HG03060 (cell line): Measurements from ENCODE around the gene LEFTY1.

Experiments used
- ATAC-seq: cut with Tn5 transposase; IDR thresholded peaks from one replicate; pipeline ENCODE4 v1.9.1; 2021; ENCODE audit warnings: low read depth, moderate number of reproducible peaks; ENCODE audit not compliant: unreplicated experiment

LEFTY1 gene

GRCh38 chr1:225874431-225874830 is 14.5 kb downstream of the LEFTY1 start:
- no peak for ATAC-seq

GRCh38 chr1:225873281-225873850 is 15.6 kb downstream of the LEFTY1 start:
- ATAC-seq, result no peak

GRCh38 chr1:225872075-225872430 is 16.9 kb downstream of the LEFTY1 start:
- no peak for ATAC-seq

- no peak for ATAC-seq
Measured at GRCh38 chr1:225871359-225872074, 17.4 kb downstream of the LEFTY1 start.

- no peak for ATAC-seq
Measured at GRCh38 chr1:225870911-225871310, 18.0 kb downstream of the LEFTY1 start.

GRCh38 chr1:225868631-225869330 is 20.2 kb downstream of the LEFTY1 start:
- ATAC-seq, result no peak

GRCh38 chr1:225866981-225867380 is 22.0 kb downstream of the LEFTY1 start:
- no peak for ATAC-seq

GRCh38 chr1:225866061-225866837 is 22.7 kb downstream of the LEFTY1 start:
- ATAC-seq, result peak; percentile 71

- no peak for ATAC-seq
Measured at GRCh38 chr1:225865514-225865913, 23.4 kb downstream of the LEFTY1 start.

- no peak for ATAC-seq
Measured at GRCh38 chr1:225863167-225863566, 25.8 kb downstream of the LEFTY1 start.

GRCh38 chr1:225862581-225862950 is 26.4 kb downstream of the LEFTY1 start:
- no peak for ATAC-seq

- no peak for ATAC-seq
Measured at GRCh38 chr1:225861834-225862580, 26.9 kb downstream of the LEFTY1 start.

GRCh38 chr1:225860876-225861441 is 28.0 kb downstream of the LEFTY1 start:
- ATAC-seq, result no peak

GRCh38 chr1:225860107-225860506 is 28.8 kb downstream of the LEFTY1 start:
- no peak for ATAC-seq

- no peak for ATAC-seq
Measured at GRCh38 chr1:225859151-225859550, 29.8 kb downstream of the LEFTY1 start.

- no peak for ATAC-seq
Measured at GRCh38 chr1:225857256-225857655, 31.7 kb downstream of the LEFTY1 start.

- no peak for ATAC-seq
Measured at GRCh38 chr1:225855503-225856300, 33.2 kb downstream of the LEFTY1 start.

GRCh38 chr1:225853441-225853840 is 35.5 kb downstream of the LEFTY1 start:
- no peak for ATAC-seq

- no peak for ATAC-seq
Measured at GRCh38 chr1:225852413-225853124, 36.4 kb downstream of the LEFTY1 start.
